ENCODE measurements around the gene GZF1. TPM values are rescaled to one million over a fixed set of nuclear protein-coding genes. Genes with fewer than 3 reads are reported as not detected.

GZF1 gene
- total RNA-seq, 1 experiment from 2014 or later: 17.0 TPM

DNA sequence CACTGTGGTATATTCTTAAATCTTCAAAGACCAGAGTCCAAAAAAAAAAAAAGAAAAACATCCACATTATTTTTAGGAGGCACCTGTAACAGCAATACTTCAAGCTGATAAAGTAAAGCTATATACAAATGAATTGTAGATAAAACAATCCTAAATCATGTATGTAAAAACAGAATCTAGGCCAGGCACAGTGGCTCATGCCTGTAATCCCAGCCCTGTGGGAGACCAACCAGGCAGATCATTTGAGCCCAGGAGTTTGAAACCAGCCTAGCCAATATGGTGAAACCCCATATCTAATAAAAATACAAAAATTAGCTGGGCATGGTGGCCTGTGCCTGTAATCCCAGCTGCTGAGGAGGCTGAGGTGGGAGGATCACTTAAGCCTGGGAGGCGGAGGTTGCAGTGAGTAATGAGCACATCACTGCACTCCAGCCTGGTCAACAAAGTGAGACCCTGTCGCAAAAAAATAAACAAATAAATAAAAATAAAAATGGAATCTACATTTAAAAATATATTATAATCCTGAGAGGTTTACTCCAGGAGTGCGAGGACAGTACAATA lies 52.0 kb downstream of the GZF1 start:
- H4K91ac ChIP-seq (ENCODE audit: insufficient read length, low read depth, low read length): no peak overlapping the region
- H3K4ac ChIP-seq (ENCODE audit: low read depth, low read length): no peak overlapping the region
- no peak overlapping the region for H3K18ac ChIP-seq (ENCODE audit: insufficient read length, low read depth, low read length)
- H3K9ac ChIP-seq (ENCODE audit: extremely low read depth, insufficient read length, low read length): no peak overlapping the region
- Mint-ChIP-seq H3K27ac (no peak overlapping the region), H3K27me3 (ENCODE audit: low read depth) (no peaks in the 10 kb centered on the region), H3K4me1 (peaks cover 8 to 23% of the 10 kb centered on the region in 2 experiments), H3K4me3 (no peak overlapping the region), H3K9me3 (no peaks in the 10 kb centered on the region), H3K36me3 (ENCODE audit: insufficient read depth in 1 of 3, low read depth in 3 of 3) (peaks cover 0 to 6% (median 0%) of the 10 kb centered on the region in 3 experiments; a peak in 2 of 7 replicates)
- no peaks in the 10 kb centered on the region for H4K20me1 ChIP-seq (ENCODE audit: control insufficient read depth, insufficient read depth, insufficient read length)
- DNase-seq: no peak
- no peak overlapping the region for H2AFZ ChIP-seq (ENCODE audit: low read length)
- H3K56ac ChIP-seq (ENCODE audit: insufficient read length, low read depth, low read length): no peak overlapping the region
- no peak overlapping the region for H2BK20ac ChIP-seq (ENCODE audit: low read depth, low read length, poor library complexity, severe bottlenecking)
- no peak overlapping the region for H3T11ph ChIP-seq (ENCODE audit: low read length)
- H3K27ac ChIP-seq (ENCODE audit: insufficient read length, low read depth, low read length): no peak overlapping the region
- no peak overlapping the region for H3K23ac ChIP-seq (ENCODE audit: insufficient read length, low read depth, low read length)
- no peak overlapping the region for H2BK5ac ChIP-seq (ENCODE audit: insufficient read length, low read length)
- WGBS (ENCODE audit: extremely low coverage, insufficient read length, low lambda C conversion rate): no CpG with 5 or more reads among the region's 3 CpGs
- H3K9me3 ChIP-seq (ENCODE audit: control insufficient read depth, low read depth, low read length): no peaks in the 10 kb centered on the region
- peaks cover 8% of the 10 kb centered on the region for H3K79me1 ChIP-seq (ENCODE audit: insufficient read depth, low read depth, low read length, poor library complexity, severe bottlenecking)
- no peaks in the 10 kb centered on the region; the same call in 1 of the 2 replicates for H3K4me1 ChIP-seq (ENCODE audit: insufficient read depth, low read length)
- H2BK15ac ChIP-seq (ENCODE audit: low read depth, low read length): no peak overlapping the region
- H3K27me3 ChIP-seq (ENCODE audit: insufficient read depth, low read length): no peaks in the 10 kb centered on the region
- no peak overlapping the region for H4K5ac ChIP-seq (ENCODE audit: insufficient read length, low read depth, low read length)
- no peak overlapping the region for H2BK120ac ChIP-seq (ENCODE audit: low read depth, low read length, poor library complexity, severe bottlenecking)
- H2AK5ac ChIP-seq (ENCODE audit: insufficient read length, low read length): no peak overlapping the region
- no peak overlapping the region for H3K4me2 ChIP-seq (ENCODE audit: insufficient read depth, insufficient read length, low read length)
- no peak overlapping the region for H4K8ac ChIP-seq (replicated peaks; ENCODE audit: insufficient read length, low read depth, low read length)
- no peak overlapping the region for H2BK12ac ChIP-seq (ENCODE audit: insufficient read length, low read depth, low read length)
- no peaks in the 10 kb centered on the region for H3K23me2 ChIP-seq (ENCODE audit: insufficient read length, low read depth, low read length, poor library complexity, severe bottlenecking)
- H3K79me2 ChIP-seq (ENCODE audit: insufficient read depth, low read length): peaks cover 15% of the 10 kb centered on the region; the same call in 1 of the 2 replicates
- H3K14ac ChIP-seq (ENCODE audit: insufficient read depth, low read length): no peak overlapping the region
- TF ChIP-seq, protein P1, sequence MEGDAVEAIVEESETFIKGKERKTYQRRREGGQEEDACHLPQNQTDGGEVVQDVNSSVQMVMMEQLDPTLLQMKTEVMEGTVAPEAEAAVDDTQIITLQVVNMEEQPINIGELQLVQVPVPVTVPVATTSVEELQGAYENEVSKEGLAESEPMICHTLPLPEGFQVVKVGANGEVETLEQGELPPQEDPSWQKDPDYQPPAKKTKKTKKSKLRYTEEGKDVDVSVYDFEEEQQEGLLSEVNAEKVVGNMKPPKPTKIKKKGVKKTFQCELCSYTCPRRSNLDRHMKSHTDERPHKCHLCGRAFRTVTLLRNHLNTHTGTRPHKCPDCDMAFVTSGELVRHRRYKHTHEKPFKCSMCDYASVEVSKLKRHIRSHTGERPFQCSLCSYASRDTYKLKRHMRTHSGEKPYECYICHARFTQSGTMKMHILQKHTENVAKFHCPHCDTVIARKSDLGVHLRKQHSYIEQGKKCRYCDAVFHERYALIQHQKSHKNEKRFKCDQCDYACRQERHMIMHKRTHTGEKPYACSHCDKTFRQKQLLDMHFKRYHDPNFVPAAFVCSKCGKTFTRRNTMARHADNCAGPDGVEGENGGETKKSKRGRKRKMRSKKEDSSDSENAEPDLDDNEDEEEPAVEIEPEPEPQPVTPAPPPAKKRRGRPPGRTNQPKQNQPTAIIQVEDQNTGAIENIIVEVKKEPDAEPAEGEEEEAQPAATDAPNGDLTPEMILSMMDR (conservative IDR thresholded peaks at IDR 0.05): no peak
